ENCODE measurements around the gene SLC47A2.

Gene SLC47A2

DNA sequence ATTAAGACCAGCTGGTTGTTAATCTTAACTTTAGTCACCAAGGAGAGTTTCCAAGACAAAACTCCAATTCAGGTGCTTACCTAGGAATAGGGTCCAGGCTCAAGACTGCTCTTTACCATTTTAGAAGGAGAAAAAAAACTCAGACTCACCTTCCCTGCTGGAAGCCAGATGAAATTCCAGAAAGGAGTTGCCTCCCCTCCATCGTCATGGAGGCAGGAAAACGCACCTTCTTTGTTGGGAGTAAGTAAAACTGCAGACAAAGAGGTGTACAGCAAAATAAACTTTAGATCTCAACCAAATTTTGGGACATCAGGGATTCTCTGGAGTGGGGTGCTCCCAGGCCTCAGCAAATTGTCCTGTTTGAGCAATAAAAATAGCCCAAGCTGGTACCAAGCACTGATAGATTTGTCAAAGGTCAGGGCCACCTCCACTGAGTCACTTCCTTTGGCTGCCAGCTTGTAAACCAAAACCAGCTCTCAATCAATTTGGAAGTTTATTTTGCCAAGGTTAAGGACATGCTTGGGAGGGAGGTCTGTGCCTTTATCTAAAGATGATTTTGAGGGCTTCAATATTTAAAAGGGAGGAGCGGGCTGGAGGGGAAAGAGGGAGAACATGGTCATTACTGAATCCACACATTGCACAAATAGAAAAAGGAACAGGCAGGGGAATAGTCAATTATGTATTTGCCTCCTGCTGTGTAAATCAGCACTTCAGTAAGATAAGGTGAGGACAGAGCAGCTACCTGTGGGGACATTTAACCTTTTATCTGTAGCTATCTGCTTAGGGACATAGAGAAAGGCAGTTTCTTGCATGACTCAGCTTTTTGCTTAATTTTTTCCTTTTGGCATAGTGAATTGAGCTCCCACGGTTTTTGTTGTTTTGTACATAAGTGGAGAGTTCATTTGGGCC is 69.3 kb downstream of the SLC47A2 start:
- in situ Hi-C loops (cut with HindIII; ENCODE audit: low sequenced_read_pairs) = no loop called here

DNA sequence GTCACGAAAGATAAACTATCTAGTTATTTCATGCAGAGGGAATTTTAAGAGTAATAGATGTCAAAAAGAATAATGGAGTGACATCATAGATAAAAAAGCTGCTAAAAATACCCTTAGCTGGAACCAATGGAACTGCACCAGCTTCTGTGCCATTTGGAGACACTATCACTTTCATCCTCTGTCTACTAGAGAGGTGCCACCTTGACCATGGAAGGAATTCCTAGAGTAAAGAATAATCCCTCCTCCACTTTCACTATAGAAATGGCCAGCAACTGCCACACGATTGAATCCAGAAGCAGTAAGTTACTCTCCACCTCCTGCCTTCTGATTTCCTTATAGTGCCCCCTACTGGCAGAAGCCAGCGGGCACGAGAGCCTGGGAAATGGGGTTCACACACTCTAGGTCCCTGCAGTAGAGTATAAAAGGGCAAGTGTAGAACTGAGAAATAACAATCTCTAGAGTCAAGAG is 70.6 kb downstream of the SLC47A2 start:
- in situ Hi-C loops (cut with HindIII; ENCODE audit: low sequenced_read_pairs) = no loop called here

DNA sequence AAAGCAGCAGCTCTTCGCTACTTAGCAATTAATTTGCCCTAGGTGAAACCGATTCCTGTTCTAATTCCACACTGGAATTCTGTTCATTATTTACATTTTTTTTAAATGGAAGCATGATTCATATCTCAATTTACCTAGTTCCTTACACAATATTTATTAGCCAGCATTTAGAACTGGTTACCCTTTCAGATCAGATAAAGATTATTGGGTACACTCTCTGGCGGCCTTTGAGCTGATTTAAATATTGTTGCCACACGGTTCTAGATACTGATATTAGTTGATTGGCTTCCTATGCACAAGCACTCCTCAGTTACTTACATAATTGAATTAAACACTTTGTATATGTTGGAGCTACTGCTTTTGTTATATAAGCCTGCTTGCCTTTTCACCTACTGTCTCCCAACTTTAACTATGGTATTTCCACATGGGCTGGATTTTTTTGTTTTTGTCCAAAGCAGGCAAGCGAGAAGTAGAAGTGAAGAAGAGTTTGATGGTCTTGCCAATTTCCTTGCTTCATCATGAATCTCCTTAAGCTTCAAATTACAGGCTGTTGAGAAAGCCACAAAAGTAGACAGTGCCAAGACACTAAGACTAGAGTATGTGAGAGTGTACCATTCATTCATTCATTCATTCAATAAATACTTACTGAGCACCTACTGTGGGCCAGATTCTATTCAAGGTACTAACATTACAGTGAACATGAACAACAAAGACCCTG is 71.7 kb downstream of the SLC47A2 start:
- in situ Hi-C loops (cut with HindIII; ENCODE audit: low sequenced_read_pairs) = no loop called here

DNA sequence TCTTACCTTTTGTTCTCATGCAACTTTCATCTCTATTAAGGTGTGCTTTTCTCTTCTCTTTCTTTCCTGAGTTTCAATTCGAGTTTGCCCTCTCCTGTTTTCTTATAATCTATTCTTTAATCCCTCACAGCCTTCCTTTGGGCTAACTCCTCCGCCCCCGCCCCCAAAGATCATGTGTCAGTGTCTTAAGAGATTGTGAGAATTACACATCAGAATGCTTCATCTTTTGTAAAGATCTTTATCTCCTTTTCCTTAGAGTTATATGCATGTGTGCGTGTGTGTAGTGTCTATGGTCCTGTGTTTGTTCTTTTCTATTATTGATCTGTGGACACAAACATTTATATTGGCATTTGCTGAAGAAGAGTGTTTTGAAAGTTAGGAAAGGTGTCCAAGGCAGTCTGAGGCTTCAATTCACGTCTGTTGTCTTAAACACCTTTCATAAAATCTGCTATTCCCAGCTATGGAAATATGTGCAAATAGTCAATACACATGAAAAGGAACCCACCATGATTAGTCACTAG is 74.0 kb downstream of the SLC47A2 start:
- in situ Hi-C loops (cut with HindIII; ENCODE audit: low sequenced_read_pairs) = no loop called here

DNA sequence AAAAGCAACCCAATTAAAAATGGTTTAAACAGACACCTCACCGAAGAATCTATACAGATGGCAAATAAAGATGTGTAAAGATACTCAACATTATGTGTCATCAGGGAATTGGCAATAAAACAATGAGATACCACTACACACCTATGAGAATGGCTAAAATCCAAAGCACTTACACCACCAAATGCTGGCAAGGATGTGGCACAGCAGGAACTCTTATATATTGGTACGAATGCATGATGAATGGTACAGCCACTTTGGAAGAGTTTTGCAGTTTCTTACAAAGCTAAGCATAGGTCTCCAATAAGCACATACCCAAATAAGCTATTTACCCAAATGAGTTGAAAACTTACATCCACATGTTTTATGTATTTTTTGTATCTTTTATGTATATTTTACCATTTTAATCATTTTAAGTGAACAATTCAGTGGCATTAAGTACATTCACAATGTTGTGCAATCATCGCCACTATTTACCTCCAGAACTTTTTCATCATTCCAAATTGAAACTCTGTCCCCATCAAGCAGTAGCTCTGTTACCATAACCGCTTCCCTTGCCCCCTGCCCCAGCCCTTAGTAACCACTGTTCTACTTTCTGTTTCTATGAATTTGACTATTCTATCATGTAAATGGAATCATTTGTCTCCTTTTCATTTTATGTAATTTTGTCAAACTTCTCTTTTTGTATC is 74.6 kb downstream of the SLC47A2 start:
- in situ Hi-C loops (cut with HindIII; ENCODE audit: low sequenced_read_pairs) = no loop called here

DNA sequence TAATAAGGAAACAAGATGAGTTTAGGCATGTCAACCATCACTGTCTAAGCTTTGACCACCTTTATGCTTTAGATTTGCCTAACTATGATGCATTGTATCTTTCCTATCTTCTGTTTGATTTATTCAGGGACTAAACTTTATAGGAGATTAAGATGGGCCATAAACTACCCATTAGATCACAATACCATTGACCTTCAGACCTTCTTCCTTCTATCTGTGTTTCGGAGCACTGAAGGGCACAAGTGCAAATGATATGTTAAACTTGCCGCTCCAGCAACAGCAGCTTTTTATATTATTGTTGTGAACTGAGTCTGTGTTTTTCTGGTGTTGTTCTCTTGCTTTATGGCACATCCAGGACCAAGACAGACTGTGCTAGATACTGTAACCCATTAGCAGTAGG is 84.5 kb downstream of the SLC47A2 start:
- in situ Hi-C loops (cut with HindIII; ENCODE audit: low sequenced_read_pairs) = no loop called here

DNA sequence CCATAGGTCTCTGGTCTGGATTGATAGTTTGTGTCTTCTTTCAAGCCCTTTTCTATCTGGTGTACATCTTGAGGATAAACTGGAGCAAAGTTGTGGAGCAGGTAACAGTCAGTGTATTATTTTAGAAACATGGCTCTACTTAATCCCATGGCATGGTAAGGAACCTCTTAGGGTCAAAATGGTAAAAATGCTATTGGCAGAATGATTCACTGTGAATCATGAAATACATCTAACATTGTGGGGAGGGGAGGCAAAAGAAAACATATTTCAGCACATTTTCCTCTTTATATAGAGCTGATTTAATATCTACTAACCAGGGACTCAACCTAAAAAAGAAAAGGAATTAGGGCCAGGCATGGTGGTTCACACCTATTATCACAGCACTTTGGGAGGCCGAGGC is 85.7 kb downstream of the SLC47A2 start:
- in situ Hi-C loops (cut with HindIII; ENCODE audit: low sequenced_read_pairs) = no loop called here

DNA sequence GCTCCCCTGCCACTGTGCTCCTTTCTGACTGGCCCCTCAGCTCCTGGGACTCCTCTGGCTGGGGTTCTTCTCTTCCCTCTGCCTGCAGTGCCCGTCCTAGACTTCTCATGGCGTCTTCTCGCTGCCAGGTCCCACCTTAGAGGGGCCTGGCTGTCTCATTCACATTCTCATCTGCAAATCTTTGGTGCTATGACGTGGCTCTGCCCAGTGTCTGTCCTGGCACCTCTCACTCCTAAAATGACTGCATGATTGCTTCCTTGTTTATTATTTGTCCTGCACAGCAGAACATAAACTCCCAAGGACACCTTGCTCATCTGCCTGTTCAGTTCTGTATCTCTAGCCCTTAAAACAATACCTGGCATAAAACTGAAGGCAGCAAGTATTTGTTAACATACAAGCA is 86.3 kb downstream of the SLC47A2 start:
- in situ Hi-C loops (cut with HindIII; ENCODE audit: low sequenced_read_pairs) = no loop called here

DNA sequence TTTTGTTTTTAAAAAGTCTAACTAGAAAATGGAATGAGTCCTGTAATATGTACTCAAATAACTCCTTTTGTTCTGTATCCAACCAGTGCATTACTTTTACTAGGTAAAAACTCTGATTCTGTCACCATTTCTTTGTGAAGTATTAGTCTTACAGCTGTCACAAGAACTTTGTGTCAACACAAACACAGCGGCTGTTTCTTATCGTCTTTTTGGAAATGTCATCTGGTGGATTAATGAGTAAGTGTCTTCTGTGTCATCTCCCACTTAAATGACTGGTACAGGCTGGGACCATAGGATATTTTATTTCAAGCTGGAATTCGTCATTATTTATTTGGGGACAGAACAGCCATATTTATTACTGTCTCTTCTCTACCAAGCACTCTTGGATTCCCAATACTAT is 86.9 kb downstream of the SLC47A2 start:
- in situ Hi-C loops (cut with HindIII; ENCODE audit: low sequenced_read_pairs) = no loop called here

All from DLD1 (cell line).